Stimulated activated effector memory CD8-positive, alpha-beta T cell treated with anti-CD3 and anti-CD28 coated beads, Interleukin-12 subunit alpha, Interleukin-12 subunit beta, amount 100 ng/mL, for 72 hours (primary cell): ENCODE measurements around the gene CCDC150.
"Not testable (repeated sequence)": the region's sequence is repeated elsewhere in the genome, so short reads cannot be mapped to it uniquely, and the experiment has no call there.

Experiments
- ATAC-seq: fragments of 150-1000 bp; cut with Tn5 transposase; 2 replicates; pipeline ENCODE4 v1.10.0; 2021
- DNase-seq, 2 donors: peaks; one replicate each; pipeline ENCODE4 v3.0.0; 2021 to 2022; ENCODE audit warnings: low spot score in 2 of 2
- H3K27ac Mint-ChIP-seq: one replicate; pipeline ENCODE4 v1.8.0; 2022; ENCODE audit warnings: mild to moderate bottlenecking, mixed read lengths
- H3K36me3 Mint-ChIP-seq: one replicate; pipeline ENCODE4 v1.8.0; 2022; ENCODE audit warnings: mild to moderate bottlenecking, mixed read lengths
- H3K4me1 Mint-ChIP-seq: one replicate; pipeline ENCODE4 v1.8.0; 2022; ENCODE audit warnings: mixed read lengths
- H3K4me3 Mint-ChIP-seq: one replicate; pipeline ENCODE4 v1.8.0; 2022; ENCODE audit warnings: mild to moderate bottlenecking, mixed read lengths
- H3K9me3 Mint-ChIP-seq: one replicate; pipeline ENCODE4 v1.8.0; 2022; ENCODE audit warnings: mixed read lengths

CCDC150 gene

GRCh38 chr2:196660244-196660643, 20.7 kb downstream of the CCDC150 start:
- no peak overlapping the region for H3K4me3 Mint-ChIP-seq
- H3K27ac Mint-ChIP-seq: no peak overlapping the region
- no peak for DNase-seq
- no peak for ATAC-seq
- no peaks in the 10 kb centered on the region for H3K36me3 Mint-ChIP-seq
- no peaks in the 10 kb centered on the region for H3K9me3 Mint-ChIP-seq
- H3K4me1 Mint-ChIP-seq: no peaks in the 10 kb centered on the region

GRCh38 chr2:196670342-196670741, 30.8 kb downstream of the CCDC150 start:
- H3K9me3 Mint-ChIP-seq: no peaks in the 10 kb centered on the region
- no peak overlapping the region for H3K4me3 Mint-ChIP-seq
- DNase-seq (no peak), ATAC-seq (no peak)
- no peaks in the 10 kb centered on the region for H3K4me1 Mint-ChIP-seq
- H3K27ac Mint-ChIP-seq: no peak overlapping the region
- H3K36me3 Mint-ChIP-seq: no peaks in the 10 kb centered on the region

GRCh38 chr2:196675963-196676362, 36.4 kb downstream of the CCDC150 start:
- no peak overlapping the region for H3K4me3 Mint-ChIP-seq
- DNase-seq: no peak
- ATAC-seq: no peak
- H3K36me3 Mint-ChIP-seq: no peaks in the 10 kb centered on the region
- no peaks in the 10 kb centered on the region for H3K9me3 Mint-ChIP-seq
- H3K4me1 Mint-ChIP-seq: no peaks in the 10 kb centered on the region
- no peak overlapping the region for H3K27ac Mint-ChIP-seq

DNA sequence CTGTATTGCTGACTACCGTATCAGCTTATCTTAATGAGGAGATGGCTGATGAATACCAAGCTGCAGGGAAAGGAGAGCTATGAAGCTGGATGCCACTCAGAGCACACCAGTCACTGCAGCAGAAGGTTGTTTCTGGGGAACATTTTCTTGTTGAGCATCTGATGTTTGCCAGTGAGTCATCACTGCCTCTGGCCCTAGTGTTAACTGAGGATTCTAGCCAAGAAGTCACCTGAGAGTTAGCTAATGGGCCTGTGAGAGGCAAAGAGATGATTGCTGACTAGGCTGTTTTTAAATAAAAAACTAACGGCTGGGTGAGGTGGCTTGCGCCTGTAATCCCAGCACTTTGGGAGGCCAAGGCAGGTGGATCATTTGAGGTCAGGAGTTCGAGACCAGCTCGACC, 37.9 kb downstream of the CCDC150 start:
- ATAC-seq (no peak), DNase-seq (no peak)
- Mint-ChIP-seq H3K36me3 (no peaks in the 10 kb centered on the region), H3K4me3 (no peak overlapping the region), H3K9me3 (no peaks in the 10 kb centered on the region), H3K4me1 (no peaks in the 10 kb centered on the region), H3K27ac (no peak overlapping the region)

DNA sequence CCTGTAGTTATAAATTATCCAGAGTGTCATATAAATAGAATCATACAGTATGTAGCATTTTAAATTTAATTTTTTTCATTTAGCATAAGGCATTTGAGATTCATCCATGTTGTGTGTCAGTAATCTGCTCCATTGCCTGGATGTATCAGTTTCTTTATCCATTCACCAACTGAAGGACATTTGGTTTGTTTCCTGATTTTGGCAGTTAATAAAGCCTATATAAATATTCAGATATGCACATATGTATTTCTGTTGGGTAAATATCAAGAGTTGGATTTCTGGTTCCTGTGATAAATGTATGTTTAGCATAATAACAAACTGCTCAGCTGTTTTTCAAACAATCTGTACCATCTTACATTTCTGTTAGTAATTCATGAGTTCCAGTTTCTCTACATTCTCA, 39.9 kb downstream of the CCDC150 start:
- Mint-ChIP-seq H3K27ac (no peak overlapping the region), H3K4me3 (no peak overlapping the region), H3K9me3 (peaks cover 2% of the 10 kb centered on the region), H3K4me1 (no peaks in the 10 kb centered on the region), H3K36me3 (no peaks in the 10 kb centered on the region)
- ATAC-seq: no peak
- no peak for DNase-seq

DNA sequence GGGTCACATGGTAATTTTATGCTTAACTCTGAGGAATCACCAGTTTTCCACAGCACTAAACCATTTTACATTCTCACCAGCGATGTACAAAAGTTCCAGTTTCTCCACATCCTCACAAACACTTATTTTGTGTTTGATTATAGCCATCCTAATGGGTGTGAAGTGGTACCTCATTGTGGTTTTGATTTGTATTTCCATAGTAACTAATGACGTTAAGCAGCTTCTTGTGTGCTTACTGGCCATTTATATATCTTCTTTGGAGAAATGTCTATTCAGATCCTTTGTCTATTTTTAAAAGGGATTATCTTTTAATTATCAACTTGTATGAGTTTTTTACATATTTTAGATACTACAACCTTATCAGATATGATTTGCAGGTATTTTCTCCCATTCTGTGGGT, 42.0 kb downstream of the CCDC150 start:
- Mint-ChIP-seq H3K36me3 (no peaks in the 10 kb centered on the region), H3K27ac (no peak overlapping the region), H3K9me3 (peaks cover 2% of the 10 kb centered on the region), H3K4me1 (no peaks in the 10 kb centered on the region), H3K4me3 (no peak overlapping the region)
- ATAC-seq (no peak), DNase-seq (no peak)

DNA sequence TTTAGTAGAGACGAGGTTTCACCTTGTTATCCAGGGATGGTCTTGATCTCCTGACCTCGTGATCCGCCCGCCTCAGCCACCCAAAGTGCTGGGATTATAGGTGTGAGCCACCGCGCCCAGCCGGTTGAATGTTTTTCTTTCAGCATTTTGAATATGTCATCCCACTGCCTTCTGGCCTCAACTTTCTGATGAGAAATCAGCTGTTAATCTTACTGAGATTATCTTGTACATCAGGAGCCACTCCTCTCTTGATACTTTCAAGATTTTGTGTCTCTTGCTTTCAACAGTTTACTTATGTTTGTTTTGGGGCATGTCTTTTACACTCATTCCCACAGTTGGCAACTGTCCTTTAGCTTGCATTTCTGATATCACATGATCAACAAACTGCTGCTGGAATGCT, 46.3 kb downstream of the CCDC150 start:
- no peaks in the 10 kb centered on the region for H3K36me3 Mint-ChIP-seq
- H3K4me3 Mint-ChIP-seq: no peak overlapping the region
- no peaks in the 10 kb centered on the region for H3K4me1 Mint-ChIP-seq
- peaks cover 2% of the 10 kb centered on the region for H3K9me3 Mint-ChIP-seq
- no peak for DNase-seq
- ATAC-seq: no peak
- no peak overlapping the region for H3K27ac Mint-ChIP-seq

DNA sequence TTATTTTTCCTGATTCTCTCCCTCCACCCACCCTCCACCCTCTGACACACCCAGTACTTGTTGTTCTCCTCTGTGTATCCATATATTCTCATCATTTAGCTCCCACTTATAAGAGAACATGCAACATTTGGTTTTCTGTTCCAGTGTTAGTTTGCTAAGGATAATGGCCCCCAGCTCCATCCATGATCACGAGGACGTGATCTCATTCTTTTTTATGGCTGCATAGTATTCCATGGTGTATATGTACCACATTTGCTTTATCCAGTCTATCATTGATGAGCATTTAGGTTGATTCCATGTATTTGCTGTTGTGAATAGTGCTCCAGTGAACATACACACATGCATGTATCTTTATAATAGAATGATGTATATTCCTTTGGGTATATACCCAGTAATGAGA, 47.2 kb downstream of the CCDC150 start:
- H3K4me1 Mint-ChIP-seq, H3K4me3 Mint-ChIP-seq, H3K9me3 Mint-ChIP-seq, H3K27ac Mint-ChIP-seq, ATAC-seq, DNase-seq, H3K36me3 Mint-ChIP-seq: not testable (repeated sequence)

GRCh38 chr2:196696423-196697079, 57.0 kb downstream of the CCDC150 start:
- ATAC-seq: no peak
- no peaks in the 10 kb centered on the region for H3K36me3 Mint-ChIP-seq
- no peak overlapping the region for H3K27ac Mint-ChIP-seq
- no peaks in the 10 kb centered on the region for H3K4me1 Mint-ChIP-seq
- H3K4me3 Mint-ChIP-seq: no peak overlapping the region
- DNase-seq: no peak
- no peaks in the 10 kb centered on the region for H3K9me3 Mint-ChIP-seq

- Mint-ChIP-seq H3K36me3 (no peaks in the 10 kb centered on the region), H3K27ac (no peak overlapping the region), H3K9me3 (no peaks in the 10 kb centered on the region), H3K4me1 (no peaks in the 10 kb centered on the region), H3K4me3 (no peak overlapping the region)
- no peak for DNase-seq
- ATAC-seq: no peak
Observed at GRCh38 chr2:196697825-196698224, 58.3 kb downstream of the CCDC150 start.

- no peaks in the 10 kb centered on the region for H3K9me3 Mint-ChIP-seq
- no peaks in the 10 kb centered on the region for H3K4me1 Mint-ChIP-seq
- ATAC-seq: no peak
- no peak overlapping the region for H3K27ac Mint-ChIP-seq
- no peaks in the 10 kb centered on the region for H3K36me3 Mint-ChIP-seq
- H3K4me3 Mint-ChIP-seq: no peak overlapping the region
- no peak for DNase-seq
Observed at GRCh38 chr2:196702641-196703040, 63.1 kb downstream of the CCDC150 start.

GRCh38 chr2:196703695-196704094, 64.2 kb downstream of the CCDC150 start:
- Mint-ChIP-seq H3K4me3 (no peak overlapping the region), H3K4me1 (no peaks in the 10 kb centered on the region), H3K27ac (no peak overlapping the region), H3K9me3 (no peaks in the 10 kb centered on the region), H3K36me3 (no peaks in the 10 kb centered on the region)
- ATAC-seq: no peak
- no peak for DNase-seq

- not testable (repeated sequence) for ATAC-seq
Observed at GRCh38 chr2:196710056-196710455, 70.5 kb downstream of the CCDC150 start.

DNA sequence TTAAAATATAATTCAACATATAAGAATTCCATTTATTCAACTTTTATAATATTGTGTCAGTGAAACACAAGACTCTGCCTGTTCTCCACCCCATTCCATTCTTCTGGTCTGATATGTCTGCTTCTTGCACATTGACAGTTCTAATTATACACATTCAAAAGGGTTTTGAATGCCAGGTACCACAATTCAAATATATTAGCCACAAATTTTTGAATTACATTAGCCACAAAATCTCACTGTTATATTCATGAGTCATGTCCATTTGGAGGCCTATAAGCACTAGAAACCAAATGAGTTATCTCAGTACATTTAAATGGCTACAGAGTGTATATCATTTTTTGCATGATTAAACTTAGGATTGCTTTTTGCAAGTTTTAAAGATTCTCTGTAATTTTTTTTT, 72.1 kb downstream of the CCDC150 start:
- no peaks in the 10 kb centered on the region for H3K9me3 Mint-ChIP-seq
- no peak overlapping the region for H3K4me3 Mint-ChIP-seq
- no peak overlapping the region for H3K27ac Mint-ChIP-seq
- DNase-seq: no peak
- ATAC-seq: no peak
- H3K36me3 Mint-ChIP-seq: no peaks in the 10 kb centered on the region
- no peaks in the 10 kb centered on the region for H3K4me1 Mint-ChIP-seq

More at GRCh38 chr2:196710056-196710455, 70.5 kb downstream of the CCDC150 start:
- not testable (repeated sequence) for H3K36me3 Mint-ChIP-seq, H3K4me3 Mint-ChIP-seq, H3K4me1 Mint-ChIP-seq, DNase-seq, H3K27ac Mint-ChIP-seq, H3K9me3 Mint-ChIP-seq

DNA sequence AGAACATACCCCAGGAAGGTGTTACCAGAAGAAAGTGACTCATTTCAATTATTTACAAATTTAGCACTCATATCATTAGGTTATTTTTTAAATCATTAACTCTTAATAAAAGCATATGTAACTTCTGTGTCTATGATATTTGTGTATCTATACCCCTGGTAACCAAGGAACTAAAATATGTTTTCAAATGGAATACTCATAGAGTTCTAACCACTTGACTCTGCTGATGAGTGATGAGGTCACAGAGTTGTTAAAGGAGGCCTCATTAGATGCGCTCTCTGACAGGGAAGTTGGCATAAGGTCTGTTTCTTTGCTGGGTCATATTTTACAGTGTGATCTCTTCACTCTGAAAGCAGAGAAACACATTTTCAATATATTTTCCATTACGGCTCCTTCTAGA, 73.4 kb downstream of the CCDC150 start:
- no peak for ATAC-seq
- Mint-ChIP-seq H3K9me3 (no peaks in the 10 kb centered on the region), H3K4me1 (no peaks in the 10 kb centered on the region), H3K36me3 (no peaks in the 10 kb centered on the region), H3K27ac (no peak overlapping the region), H3K4me3 (no peak overlapping the region)
- no peak for DNase-seq

GRCh38 chr2:196718419-196719109, 79.0 kb downstream of the CCDC150 start:
- no peaks in the 10 kb centered on the region for H3K4me1 Mint-ChIP-seq
- no peak overlapping the region for H3K4me3 Mint-ChIP-seq
- H3K27ac Mint-ChIP-seq: no peak overlapping the region
- DNase-seq: no peak
- no peaks in the 10 kb centered on the region for H3K9me3 Mint-ChIP-seq
- no peaks in the 10 kb centered on the region for H3K36me3 Mint-ChIP-seq
- no peak for ATAC-seq
